T-helper 2 cell treated with Interferon-gamma antibody and Interleukin-4, amounts not matched to agents 5 μg/mL and 100 μg/mL, for 36 hours (primary cell): Measurements from ENCODE around the gene FIP1L1.

ENCODE experiments used
- DNase-seq: peaks from one replicate; pipeline ENCODE4 v3.0.0; 2021; ENCODE audit warnings: low spot score
- H3K27ac Mint-ChIP-seq: one replicate; pipeline ENCODE4 v1.8.0; 2021; ENCODE audit warnings: mild to moderate bottlenecking, mixed read lengths
- H3K27me3 Mint-ChIP-seq: one replicate; pipeline ENCODE4 v1.8.0; 2021; ENCODE audit warnings: low read depth, mixed read lengths
- H3K36me3 Mint-ChIP-seq: one replicate; pipeline ENCODE4 v1.8.0; 2021; ENCODE audit warnings: low read depth, mixed read lengths
- H3K4me1 Mint-ChIP-seq: one replicate; pipeline ENCODE4 v1.8.0; 2021; ENCODE audit warnings: low read depth, mixed read lengths
- H3K4me3 Mint-ChIP-seq: one replicate; pipeline ENCODE4 v1.8.0; 2022; ENCODE audit warnings: mild to moderate bottlenecking, moderate library complexity, mixed read lengths
- H3K9me3 Mint-ChIP-seq: one replicate; pipeline ENCODE4 v1.8.0; 2021; ENCODE audit warnings: mixed read lengths

The FIP1L1 gene

GRCh38 chr4:53508446-53508845, 131.0 kb downstream of the FIP1L1 start:
- Mint-ChIP-seq H3K4me3 (no peak overlapping the region), H3K27ac (no peak overlapping the region), H3K9me3 (no peaks in the 10 kb centered on the region), H3K4me1 (no peaks in the 10 kb centered on the region), H3K27me3 (peaks cover 3% of the 10 kb centered on the region), H3K36me3 (no peaks in the 10 kb centered on the region)
- no peak for DNase-seq

DNA sequence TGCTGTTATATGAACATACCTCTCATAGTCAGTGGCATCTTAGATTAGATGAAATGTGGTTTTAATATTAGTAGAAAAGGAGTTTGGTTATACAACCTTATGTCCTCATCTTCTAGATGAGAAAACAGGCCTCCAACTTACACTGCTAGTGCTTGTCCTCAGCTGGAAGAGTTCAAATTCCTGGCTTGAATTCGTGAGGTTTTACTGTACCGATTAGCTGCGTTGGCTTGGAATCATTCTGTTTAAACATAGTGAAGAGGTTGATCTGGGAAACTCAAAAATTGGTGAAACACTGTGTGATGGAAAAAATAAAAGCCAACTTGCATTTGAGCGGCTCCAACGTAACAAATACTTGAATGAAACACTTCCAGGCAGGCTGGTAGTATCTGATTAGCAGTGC, 132.9 kb downstream of the FIP1L1 start:
- Mint-ChIP-seq H3K4me3 (no peak overlapping the region), H3K36me3 (no peaks in the 10 kb centered on the region), H3K9me3 (no peaks in the 10 kb centered on the region), H3K27ac (no peak overlapping the region), H3K4me1 (no peaks in the 10 kb centered on the region), H3K27me3 (peaks cover 3% of the 10 kb centered on the region)
- no peak for DNase-seq
